CD1c-positive myeloid dendritic cell (primary cell): Measurements from ENCODE around the gene FN3K.
"Not testable (repeated sequence)": the region's sequence is repeated elsewhere in the genome, so short reads cannot be mapped to it uniquely, and the experiment has no call there.

Source experiments
- DNase-seq: peaks from one replicate; pipeline ENCODE4 v3.0.0-alpha.2; 2016; ENCODE audit errors: extremely low spot score

The FN3K gene

GRCh38 chr17:82737967-82738877, 2.8 kb downstream of the FN3K start:
- no peak for DNase-seq

GRCh38 chr17:82740906-82741759, 5.7 kb downstream of the FN3K start:
- DNase-seq = no peak

- no peak for DNase-seq
Measured at GRCh38 chr17:82743344-82744219, 8.2 kb downstream of the FN3K start.

GRCh38 chr17:82744736-82745135, 9.3 kb downstream of the FN3K start:
- not testable (repeated sequence) for DNase-seq

GRCh38 chr17:82745524-82745923, 10.1 kb downstream of the FN3K start:
- DNase-seq = no peak

- DNase-seq = no peak
Measured at GRCh38 chr17:82748756-82749155, 13.3 kb downstream of the FN3K start.

GRCh38 chr17:82750241-82750908, 15.0 kb downstream of the FN3K start:
- DNase-seq = no peak

- no peak for DNase-seq
Measured at GRCh38 chr17:82751171-82751570, 15.8 kb downstream of the FN3K start.

GRCh38 chr17:82751571-82752370, 16.4 kb downstream of the FN3K start, which contains the start of gene TBCD:
TBCD (plus strand) TSS chr17:82752065; CDS start chr17:82752194, 129 bp downstream.
- DNase-seq = peak; percentile 91

- DNase-seq = peak; percentile 33
Measured at GRCh38 chr17:82752371-82753200, 17.2 kb downstream of the FN3K start.

GRCh38 chr17:82753201-82753464, 17.7 kb downstream of the FN3K start:
- DNase-seq = no peak

GRCh38 chr17:82754297-82755208, 19.1 kb downstream of the FN3K start:
- DNase-seq = no peak

GRCh38 chr17:82756166-82756565, 20.8 kb downstream of the FN3K start:
- DNase-seq = no peak

GRCh38 chr17:82765371-82765770, 30.0 kb downstream of the FN3K start:
- no peak for DNase-seq

- DNase-seq = peak; percentile 62
Measured at GRCh38 chr17:82767041-82767754, 31.8 kb downstream of the FN3K start.

- DNase-seq = no peak
Measured at GRCh38 chr17:82769041-82769440, 33.6 kb downstream of the FN3K start.

GRCh38 chr17:82772026-82772425, 36.6 kb downstream of the FN3K start:
- no peak for DNase-seq

- not testable (repeated sequence) for DNase-seq
Measured at GRCh38 chr17:82774456-82774855, 39.0 kb downstream of the FN3K start.
